OCI-LY7 (cell line): ENCODE measurements around the gene TBC1D1. TPM values are rescaled to one million over a fixed set of nuclear protein-coding genes. Genes with fewer than 3 reads are reported as not detected.

Experiments
- BruUV-seq: library from RNA; stranded (reverse); fragments of 400-500 nt; replicated peaks from 2 replicates; lab custom pipeline; 2021; lab: Mats Ljungman, UMichigan
- CTCF ChIA-PET: fragments of 300-600 bp; sonication (Branson Sonifier 250); formaldehyde crosslinking; loops from one replicate; lab custom pipeline; 2022; ENCODE audit warnings: antibody characterized with exemption; ENCODE audit not compliant: unreplicated experiment; lab: Charles Lee
- POLR2A ChIA-PET: fragments of 300-600 bp; sonication (Branson Sonifier 250); formaldehyde crosslinking; loops from one replicate; lab custom pipeline; 2022; ENCODE audit warnings: antibody characterized with exemption; lab: Charles Lee
- DNase-seq: peaks from one replicate; pipeline ENCODE4 v3.0.0-alpha.2; 2015; ENCODE audit warnings: low spot score
- H2AFZ ChIP-seq: fragments of 200-600 bp; sonication (generic), shearing (Covaris generic); 2 replicates; pipeline ENCODE4 v1.6.1; 2014; ENCODE audit warnings: mild to moderate bottlenecking, antibody characterized with exemption, low read length, moderate library complexity
- H3K27ac ChIP-seq: fragments of 200-600 bp; sonication (generic); 2 replicates; pipeline ENCODE4 v1.5.1; 2014; ENCODE audit warnings: mixed run types, low read depth, mild to moderate bottlenecking, moderate library complexity, low read length, inconsistent platforms; ENCODE audit not compliant: poor library complexity, severe bottlenecking
- H3K36me3 ChIP-seq: fragments of 200-600 bp; sonication (generic); 2 replicates; pipeline ENCODE4 v1.6.1; 2014; ENCODE audit warnings: mild to moderate bottlenecking, antibody characterized with exemption, low read length, moderate library complexity, mixed read lengths; ENCODE audit not compliant: insufficient read depth
- H3K4me1 ChIP-seq: fragments of 200-600 bp; sonication (generic); 2 replicates; pipeline ENCODE4 v1.5.1; 2014; ENCODE audit warnings: mild to moderate bottlenecking, low read length; ENCODE audit not compliant: insufficient read depth, poor library complexity, severe bottlenecking
- H3K4me2 ChIP-seq: fragments of 200-600 bp; sonication (generic); 2 replicates; pipeline ENCODE4 v1.6.1; 2014; ENCODE audit warnings: mild to moderate bottlenecking, low read length
- H3K4me3 ChIP-seq: fragments of 200-600 bp; sonication (generic); 2 replicates; pipeline ENCODE4 v1.5.1; 2014; ENCODE audit warnings: mild to moderate bottlenecking, low read depth, low read length; ENCODE audit not compliant: poor library complexity, severe bottlenecking
- H3K79me2 ChIP-seq: fragments of 200-600 bp; sonication (generic); 2 replicates; pipeline ENCODE4 v1.6.1; 2016; ENCODE audit warnings: low read depth, mild to moderate bottlenecking, low read length, moderate library complexity, mixed read lengths; ENCODE audit not compliant: insufficient read depth
- H3K9me2 ChIP-seq: fragments of 200-600 bp; sonication (generic); 2 replicates; pipeline ENCODE4 v1.6.1; 2016; ENCODE audit warnings: mild to moderate bottlenecking, low read length, mixed read lengths; ENCODE audit not compliant: insufficient read depth
- H3K9me3 ChIP-seq: fragments of 200-600 bp; sonication (generic); 2 replicates; pipeline ENCODE4 v1.6.1; 2014; ENCODE audit warnings: mild to moderate bottlenecking, mixed run types, low read length, mixed read lengths
- H4K20me1 ChIP-seq: fragments of 200-600 bp; sonication (generic); 2 replicates; pipeline ENCODE4 v1.6.1; 2014; ENCODE audit warnings: mild to moderate bottlenecking, antibody characterized with exemption, low read length, moderate library complexity, mixed read lengths; ENCODE audit not compliant: insufficient read depth
- CTCF ChIP-seq: fragments of 200-600 bp; sonication (generic); conservative IDR thresholded peaks from 2 replicates; pipeline ENCODE4 v1.5.1; 2014; ENCODE audit warnings: mild to moderate bottlenecking, antibody characterized with exemption, low read length, moderate library complexity, mixed read lengths
- EZH2phosphoT487 ChIP-seq: fragments of 200-600 bp; sonication (generic); IDR thresholded peaks from 2 replicates; pipeline ENCODE4 v1.6.1; 2018; ENCODE audit warnings: low read depth, borderline replicate concordance, mild to moderate bottlenecking, mixed run types, antibody characterized with exemption, low read length, moderate library complexity, mixed read lengths
- intact Hi-C: fragments of 100-400 bp; cut with micrococcal nuclease; formaldehyde crosslinking; loops from one replicate; pipeline ENCODE4 v1.10.0; 2022; ENCODE audit not compliant: unreplicated experiment
- total RNA-seq, 2 experiments: library from RNA; depleted of rRNA in 1 of 2; stranded (reverse); fragments of >200 nt in 1 of 2; shearing (Covaris generic) in 1 of 2; gene quantifications; 2 replicates each; pipeline ENCODE4 v1.2.3, GENCODE V29; 2014 to 2022

The TBC1D1 gene
- total RNA-seq, 2 experiments from 2014 or later, result 539 to 545 TPM

GRCh38 chr4:38013461-38014366 lies 122.8 kb downstream of the TBC1D1 start:
- H3K27ac ChIP-seq, result no peak overlapping the region
- no peak overlapping the region for H3K4me3 ChIP-seq
- no peak for DNase-seq
- H3K9me3 ChIP-seq, result no peaks in the 10 kb centered on the region
- BruUV-seq, result no TSS peak
- peaks cover 79% of the 10 kb centered on the region for H3K79me2 ChIP-seq
- ChIA-PET POLR2A (interaction anchor here (0.7 kb wide), 1 partner anchor 161 kb away, joined by 4 read pairs; no protein-coding TSS in a partner anchor), CTCF (no interaction called here)
- H3K9me2 ChIP-seq, result no peaks in the 10 kb centered on the region
- no peak overlapping the region for H3K4me2 ChIP-seq
- peaks cover 29% of the 10 kb centered on the region for H3K4me1 ChIP-seq
- TF ChIP-seq CTCF, result no peak
- no peak for TF ChIP-seq EZH2phosphoT487
- H4K20me1 ChIP-seq, result peaks cover 36% of the 10 kb centered on the region
- H2AFZ ChIP-seq, result no peak overlapping the region
- intact Hi-C loops, result no loop called here
- peaks cover 86% of the 10 kb centered on the region for H3K36me3 ChIP-seq

GRCh38 chr4:38014421-38014852 lies 123.6 kb downstream of the TBC1D1 start:
- Histone ChIP-seq H3K9me2 (no peaks in the 10 kb centered on the region), H4K20me1 (peaks cover 34% of the 10 kb centered on the region), H3K79me2 (peaks cover 79% of the 10 kb centered on the region), H2AFZ (no peak overlapping the region), H3K4me2 (no peak overlapping the region), H3K27ac (no peak overlapping the region), H3K4me3 (no peak overlapping the region), H3K9me3 (peaks cover 5% of the 10 kb centered on the region; the same call in 1 of the 2 replicates), H3K36me3 (peaks cover 86% of the 10 kb centered on the region), H3K4me1 (peaks cover 22% of the 10 kb centered on the region)
- TF ChIP-seq EZH2phosphoT487 (no peak), CTCF (no peak)
- POLR2A ChIA-PET, result interaction anchor here (0.6 to 0.8 kb wide), 3 partner anchors 9 to 161 kb away, joined by 4 read pairs; no protein-coding TSS in a partner anchor
- CTCF ChIA-PET, result no interaction called here
- no peak for DNase-seq
- BruUV-seq, result no TSS peak
- intact Hi-C loops, result no loop called here
